Ascending aorta (tissue), 2 donors: ENCODE data around the gene ATP9B. TPM values are rescaled to one million over a fixed set of nuclear protein-coding genes. Genes with fewer than 3 reads are reported as not detected.

Experiments
- DNase-seq, 2 donors: peaks; one replicate each; pipeline ENCODE4 v3.0.0-alpha.2; 2019; ENCODE audit warnings: low spot score in 2 of 2
- H3K27ac ChIP-seq, 2 donors: fragments of 200-600 bp; sonication (generic); one replicate each; pipeline ENCODE4 v1.5.1; 2016 to 2017; ENCODE audit warnings: mild to moderate bottlenecking in 1 of 2
- H3K27me3 ChIP-seq: fragments of 200-600 bp; sonication (generic); one replicate; pipeline ENCODE4 v1.5.1; 2017
- H3K36me3 ChIP-seq, 2 donors: fragments of 200-600 bp; sonication (generic); one replicate each; pipeline ENCODE4 v1.5.1; 2016
- H3K4me1 ChIP-seq, 2 donors: fragments of 200-600 bp; sonication (generic); one replicate each; pipeline ENCODE4 v1.5.1; 2016 to 2017; ENCODE audit warnings: mild to moderate bottlenecking in 1 of 2
- H3K4me3 ChIP-seq, 2 donors: fragments of 200-600 bp; sonication (generic); one replicate each; pipeline ENCODE4 v1.5.1; 2016 to 2017; ENCODE audit warnings: mild to moderate bottlenecking in 1 of 2
- H3K9me3 ChIP-seq, 2 donors: fragments of 200-600 bp; sonication (generic); one replicate each; pipeline ENCODE4 v1.5.1; 2016
- intact Hi-C: fragments of 100-400 bp; cut with DNase I; formaldehyde crosslinking; loops from one replicate; pipeline ENCODE4 v1.15.1; 2023
- total RNA-seq: library from RNA; depleted of rRNA; stranded (reverse); fragments of >200 nt; gene quantifications from one replicate; pipeline ENCODE4 v1.1.0, GENCODE V29; 2016
- TF ChIP-seq, protein P1 (sequence below), 3 experiments: fragments of 200-600 bp in 2 of 3; fragments of 450-650 bp in 1 of 3; sonication (generic) in 2 of 3; IDR thresholded peaks; one replicate each; pipeline ENCODE4 v1.5.1; 2016 to 2019; ENCODE audit warnings: antibody characterized with exemption in 3 of 3, mild to moderate bottlenecking in 1 of 3, moderate library complexity in 1 of 3

The ATP9B gene
- total RNA-seq, 1 donor from 2014 or later = 14.4 TPM

DNA sequence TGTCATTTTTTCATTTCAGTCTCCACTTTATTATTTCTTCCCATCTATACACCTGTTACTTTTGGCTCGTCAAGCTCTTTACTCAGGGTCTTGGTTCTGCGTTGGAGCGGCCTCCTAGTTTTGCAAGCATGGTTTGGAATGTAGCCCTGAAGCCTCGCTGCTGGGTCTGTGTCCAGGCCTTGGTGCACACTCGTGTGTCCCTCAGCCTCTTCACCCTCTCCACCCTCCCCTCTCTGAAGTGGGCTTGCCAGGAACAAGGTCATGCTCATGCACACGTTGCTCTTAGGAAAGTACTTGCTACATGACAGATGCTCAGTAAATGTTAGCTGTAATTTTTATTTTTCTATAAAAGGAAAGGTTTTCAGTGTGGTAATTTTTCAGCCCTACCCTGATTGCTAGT is 147.0 kb downstream of the ATP9B start:
- Histone ChIP-seq H3K27me3 (no peaks in the 10 kb centered on the region), H3K4me1 (peaks cover 0 to 4% of the 10 kb centered on the region in 2 donors), H3K36me3 (no peaks in the 10 kb centered on the region), H3K9me3 (no peaks in the 10 kb centered on the region), H3K4me3 (no peak overlapping the region), H3K27ac (no peak overlapping the region)
- DNase-seq = no peak
- intact Hi-C loops = loop anchor here (5.0 kb wide), 1 partner anchor 149 kb away; the partner anchor contains the start of gene ATP9B
- TF ChIP-seq, protein P1, sequence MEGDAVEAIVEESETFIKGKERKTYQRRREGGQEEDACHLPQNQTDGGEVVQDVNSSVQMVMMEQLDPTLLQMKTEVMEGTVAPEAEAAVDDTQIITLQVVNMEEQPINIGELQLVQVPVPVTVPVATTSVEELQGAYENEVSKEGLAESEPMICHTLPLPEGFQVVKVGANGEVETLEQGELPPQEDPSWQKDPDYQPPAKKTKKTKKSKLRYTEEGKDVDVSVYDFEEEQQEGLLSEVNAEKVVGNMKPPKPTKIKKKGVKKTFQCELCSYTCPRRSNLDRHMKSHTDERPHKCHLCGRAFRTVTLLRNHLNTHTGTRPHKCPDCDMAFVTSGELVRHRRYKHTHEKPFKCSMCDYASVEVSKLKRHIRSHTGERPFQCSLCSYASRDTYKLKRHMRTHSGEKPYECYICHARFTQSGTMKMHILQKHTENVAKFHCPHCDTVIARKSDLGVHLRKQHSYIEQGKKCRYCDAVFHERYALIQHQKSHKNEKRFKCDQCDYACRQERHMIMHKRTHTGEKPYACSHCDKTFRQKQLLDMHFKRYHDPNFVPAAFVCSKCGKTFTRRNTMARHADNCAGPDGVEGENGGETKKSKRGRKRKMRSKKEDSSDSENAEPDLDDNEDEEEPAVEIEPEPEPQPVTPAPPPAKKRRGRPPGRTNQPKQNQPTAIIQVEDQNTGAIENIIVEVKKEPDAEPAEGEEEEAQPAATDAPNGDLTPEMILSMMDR (IDR thresholded peaks at IDR 0.05) = no peak

DNA sequence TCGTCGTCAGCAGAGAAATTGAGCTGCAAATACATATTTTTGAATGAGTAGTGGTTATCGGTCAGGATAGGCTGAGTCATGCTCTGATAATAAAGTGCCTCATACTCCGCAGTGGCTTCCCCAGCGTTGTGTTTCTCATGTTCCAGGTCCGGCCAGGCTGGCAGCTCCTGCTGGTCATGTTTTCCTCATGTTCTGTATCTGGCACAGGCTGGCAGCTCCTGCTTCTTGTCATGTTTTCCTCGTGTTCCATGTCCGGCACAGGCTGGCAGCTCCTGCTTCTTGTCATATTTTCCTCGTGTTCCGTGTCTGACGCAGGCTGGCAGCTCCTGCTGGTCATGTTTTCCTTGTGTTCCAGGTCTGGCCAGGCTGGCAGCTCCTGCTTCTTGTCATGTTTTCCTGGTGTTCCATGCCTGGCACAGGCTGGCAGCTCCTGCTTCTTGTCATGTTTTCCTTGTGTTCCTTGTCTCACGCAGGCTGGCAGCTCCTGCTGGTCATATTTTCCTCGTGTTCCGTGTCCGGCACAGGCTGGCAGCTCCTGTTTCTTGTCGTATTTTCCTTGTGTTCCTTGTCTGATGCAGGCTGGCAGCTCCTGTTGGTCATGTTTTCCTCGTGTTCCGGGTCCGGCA is 148.9 kb downstream of the ATP9B start:
- peaks cover 0 to 4% of the 10 kb centered on the region in 2 donors for H3K4me1 ChIP-seq
- H3K9me3 ChIP-seq = no peaks in the 10 kb centered on the region
- TF ChIP-seq, protein P1 (IDR thresholded peaks at IDR 0.05) = no peak
- intact Hi-C loops = loop anchor here (5.0 kb wide), 1 partner anchor 151 kb away; the partner anchor contains the start of gene ATP9B
- H3K27me3 ChIP-seq = no peaks in the 10 kb centered on the region
- no peaks in the 10 kb centered on the region for H3K36me3 ChIP-seq
- H3K4me3 ChIP-seq = peak overlapping the region; percentile 6 to 32
- DNase-seq = no peak
- peak overlapping the region; percentile 37 to 66 for H3K27ac ChIP-seq

DNA sequence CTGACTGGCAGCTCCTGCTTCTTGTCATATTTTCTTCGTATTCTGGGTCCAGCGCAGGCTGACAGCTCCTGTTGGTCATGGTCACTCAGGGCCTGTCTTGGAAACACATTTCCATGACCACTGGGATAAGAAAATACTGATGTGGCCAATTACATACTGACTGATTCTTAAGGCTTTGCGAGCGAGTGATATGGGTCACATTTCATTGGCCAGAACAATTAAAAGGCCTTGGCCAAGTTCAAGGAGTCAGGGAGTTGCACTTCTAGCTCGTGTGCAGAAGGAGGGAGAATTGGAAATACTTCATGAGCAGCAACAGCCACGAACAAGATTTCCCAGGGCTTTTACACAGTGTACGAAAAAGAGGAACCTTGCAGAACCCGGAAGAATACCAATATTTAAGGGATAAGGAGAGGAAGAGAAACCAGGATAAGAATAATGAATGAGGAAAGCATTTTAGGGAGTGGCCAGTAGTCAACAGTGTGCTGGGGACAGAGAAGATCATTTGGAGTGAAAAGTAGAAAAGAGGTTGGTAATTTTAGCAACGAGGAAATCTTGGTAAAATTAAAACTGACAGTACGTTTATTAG is 149.5 kb downstream of the ATP9B start:
- H3K4me3 ChIP-seq = peak overlapping the region; percentile 6 to 32
- H3K9me3 ChIP-seq = no peaks in the 10 kb centered on the region
- no peak for DNase-seq
- no peaks in the 10 kb centered on the region for H3K27me3 ChIP-seq
- H3K36me3 ChIP-seq = no peaks in the 10 kb centered on the region
- H3K4me1 ChIP-seq = peaks cover 0 to 4% of the 10 kb centered on the region in 2 donors
- TF ChIP-seq, protein P1 (IDR thresholded peaks at IDR 0.05) = no peak
- intact Hi-C loops = loop anchor here (5.0 kb wide), 1 partner anchor 151 kb away; the partner anchor contains the start of gene ATP9B
- peak overlapping the region; percentile 37 to 66 for H3K27ac ChIP-seq

DNA sequence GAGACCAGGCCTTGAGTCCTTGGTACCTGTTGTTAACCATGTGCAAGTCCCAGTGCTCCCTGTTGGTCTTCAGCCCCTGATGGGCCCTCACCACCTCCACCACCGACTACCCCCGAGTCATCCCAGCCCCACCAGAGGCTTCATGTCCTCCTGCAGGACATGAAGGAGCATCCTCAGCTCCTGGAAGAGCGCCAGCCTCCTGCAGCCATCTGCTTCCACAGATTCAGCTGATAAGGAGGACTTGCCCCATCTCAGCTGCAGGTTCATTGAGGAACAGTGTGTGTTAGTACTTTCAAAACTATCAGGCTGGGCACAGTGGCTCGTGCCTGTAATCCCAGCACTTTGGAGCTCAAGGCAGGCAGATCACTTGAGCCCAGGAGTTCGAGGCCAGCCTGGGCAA is 151.9 kb downstream of the ATP9B start:
- TF ChIP-seq, protein P1 (IDR thresholded peaks at IDR 0.05) = no peak
- Histone ChIP-seq H3K9me3 (no peaks in the 10 kb centered on the region), H3K27me3 (no peaks in the 10 kb centered on the region), H3K27ac (no peak overlapping the region), H3K4me1 (peaks cover 0 to 4% of the 10 kb centered on the region in 2 donors), H3K36me3 (peaks cover 0 to 1% of the 10 kb centered on the region in 2 donors), H3K4me3 (no peak overlapping the region)
- intact Hi-C loops = no loop called here
- DNase-seq = no peak

DNA sequence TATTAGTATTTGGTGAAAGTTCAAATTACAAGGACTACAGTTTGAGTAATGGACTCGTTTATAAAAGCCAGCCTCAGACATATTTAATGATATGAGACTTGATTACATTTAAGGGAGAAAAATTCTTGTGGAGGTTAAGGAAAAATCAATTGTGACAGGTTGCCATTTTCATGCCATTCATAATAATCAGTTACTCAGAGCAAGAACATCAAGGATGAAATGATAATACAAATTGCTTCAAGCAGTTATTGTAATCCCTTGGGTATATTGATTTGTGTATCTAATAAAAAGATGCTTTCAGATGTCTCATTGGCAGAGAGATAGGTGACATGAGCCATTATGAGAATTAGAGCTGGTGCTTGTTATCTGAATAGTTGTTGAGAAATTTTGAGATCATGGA is 153.6 kb downstream of the ATP9B start:
- H3K9me3 ChIP-seq = no peaks in the 10 kb centered on the region
- H3K27me3 ChIP-seq = no peaks in the 10 kb centered on the region
- H3K4me3 ChIP-seq = no peak overlapping the region
- H3K36me3 ChIP-seq = peaks cover 0 to 3% of the 10 kb centered on the region in 2 donors
- peaks cover 0 to 4% of the 10 kb centered on the region in 2 donors for H3K4me1 ChIP-seq
- H3K27ac ChIP-seq = no peak overlapping the region
- no peak for DNase-seq
- intact Hi-C loops = no loop called here
- TF ChIP-seq, protein P1 (IDR thresholded peaks at IDR 0.05) = no peak
